ENCODE measurements around the gene RASGRP3.

The RASGRP3 gene

DNA sequence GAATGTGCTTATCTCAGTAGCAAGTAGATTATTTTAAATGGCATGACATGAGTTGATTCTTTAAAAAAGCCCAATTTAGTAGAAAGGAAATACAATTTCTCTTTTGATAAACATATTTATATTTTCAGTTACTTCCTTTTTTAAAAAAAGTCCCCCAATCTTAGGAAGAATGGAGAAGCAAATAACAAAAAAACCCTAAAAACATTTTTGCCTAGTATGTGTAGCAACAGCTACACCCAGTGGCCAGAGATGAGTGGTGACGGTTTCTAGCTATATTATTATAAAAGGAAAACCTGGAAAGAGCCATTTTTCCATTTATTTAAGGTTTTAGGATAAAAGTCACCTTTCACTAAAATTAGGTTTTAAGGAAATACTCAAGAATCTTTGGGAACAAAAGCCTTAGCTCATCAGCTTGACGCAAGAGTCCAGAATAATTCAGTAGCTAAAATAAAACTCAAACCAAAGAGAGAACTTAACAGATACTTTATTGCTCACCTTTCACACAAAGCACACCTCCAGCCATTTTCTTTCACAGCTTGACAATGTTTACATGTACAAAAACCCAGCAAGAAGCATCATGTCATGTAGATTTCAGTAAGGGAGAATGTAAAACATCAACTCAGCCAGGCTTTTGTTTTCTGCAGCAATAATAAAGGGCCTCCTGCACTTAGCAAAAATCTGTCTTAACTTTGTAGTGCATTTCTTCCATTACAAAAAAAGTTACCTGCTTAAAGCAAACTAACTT lies 106.9 kb downstream of the RASGRP3 start:
- peak; percentile 9 for DNase-seq (ENCODE audit: low read depth)

DNA sequence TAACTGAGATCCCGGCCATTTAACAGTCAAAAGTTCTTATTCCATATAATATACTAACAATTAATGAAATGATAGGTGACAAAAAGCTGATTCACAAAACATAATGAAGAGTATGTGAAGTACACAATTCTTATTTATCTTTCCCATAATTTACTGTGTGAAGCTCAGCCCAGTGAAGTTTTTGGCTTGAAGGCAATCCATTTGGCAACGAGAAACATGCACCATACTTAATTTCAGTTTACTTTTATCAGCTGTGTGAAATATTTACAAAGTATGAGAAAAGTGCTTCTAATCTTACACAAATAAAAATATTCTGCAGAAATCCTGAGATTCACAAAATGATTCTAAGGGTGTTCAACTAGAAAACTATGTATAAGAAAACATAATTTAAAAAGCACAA lies 110.3 kb downstream of the RASGRP3 start:
- no peak for DNase-seq (ENCODE audit: low read depth)

DNA sequence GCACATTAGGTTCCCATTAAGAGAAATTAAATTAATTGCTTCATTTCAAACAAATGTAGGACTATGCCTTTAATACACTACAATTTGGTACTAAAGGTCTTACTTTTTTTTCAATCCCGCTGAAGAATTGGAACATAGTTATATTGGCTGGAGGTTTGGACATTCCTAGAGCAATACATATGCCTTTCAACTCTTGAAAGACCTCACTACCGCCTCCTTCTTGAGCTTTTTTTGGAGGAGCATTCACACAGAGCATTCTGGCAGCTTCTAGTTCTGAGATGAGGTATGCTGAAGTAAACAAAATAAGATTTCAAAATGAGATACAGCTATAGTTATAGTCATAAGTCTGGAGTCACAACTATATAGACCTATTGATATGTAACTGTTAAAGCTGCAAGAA lies 111.8 kb downstream of the RASGRP3 start:
- DNase-seq (ENCODE audit: low read depth): no peak

DNA sequence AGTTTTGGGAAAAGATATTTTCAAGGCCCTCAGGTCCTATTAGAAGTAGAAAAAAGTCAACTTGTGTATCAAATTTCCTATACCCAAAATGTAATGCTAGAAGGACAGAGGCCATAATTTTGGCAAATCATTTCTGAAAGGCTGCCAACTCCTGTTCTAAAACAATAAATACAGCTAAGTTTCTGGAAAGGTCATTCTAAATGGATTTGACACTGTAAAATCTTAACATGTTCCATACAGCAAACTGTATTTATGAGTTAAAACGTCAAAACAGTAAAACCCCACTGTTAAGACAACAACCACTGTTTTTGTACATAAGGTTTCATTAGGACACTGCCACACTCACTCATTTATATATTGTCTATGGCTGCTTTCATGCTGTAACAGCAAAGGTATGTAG lies 113.0 kb downstream of the RASGRP3 start:
- DNase-seq (ENCODE audit: low read depth): no peak

DNA sequence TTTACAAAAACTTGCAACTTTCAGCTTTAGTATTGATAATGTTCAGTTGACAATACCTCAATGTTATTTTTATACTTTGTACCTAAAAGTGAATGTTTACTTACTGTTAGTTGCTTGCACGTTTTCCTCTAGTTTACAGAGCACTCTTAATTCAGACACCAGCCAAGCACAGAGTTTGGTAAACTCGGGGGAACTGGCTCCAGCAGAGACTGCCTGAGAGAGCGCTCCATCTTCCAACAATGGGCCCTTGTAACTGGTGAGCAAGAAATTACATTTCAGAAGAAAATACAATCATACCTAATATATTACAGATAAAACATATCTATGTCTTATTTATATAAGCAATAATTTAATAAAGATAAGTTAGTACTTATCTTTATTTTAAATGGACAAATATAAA lies 118.9 kb downstream of the RASGRP3 start:
- no peak for DNase-seq (ENCODE audit: low read depth)

DNA sequence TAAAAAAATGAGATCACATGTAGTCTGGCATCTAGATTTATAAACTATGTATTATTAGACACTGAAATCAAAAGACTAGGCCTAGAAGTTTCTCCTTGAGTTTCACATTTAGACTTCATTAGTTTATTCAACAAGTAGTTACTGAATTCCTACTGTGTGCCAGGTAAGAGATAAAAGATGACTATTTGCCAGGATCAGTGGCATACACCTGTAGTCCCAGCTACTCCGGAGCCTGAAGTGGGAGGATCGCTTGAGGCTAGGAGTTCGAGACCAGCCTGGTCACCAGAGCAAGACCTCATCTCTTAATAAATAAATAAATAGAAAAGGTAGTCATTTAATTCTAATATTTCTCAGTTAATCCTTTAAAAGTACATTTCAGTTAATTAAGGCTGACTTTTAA lies 120.6 kb downstream of the RASGRP3 start:
- DNase-seq (ENCODE audit: low read depth): no peak

DNA sequence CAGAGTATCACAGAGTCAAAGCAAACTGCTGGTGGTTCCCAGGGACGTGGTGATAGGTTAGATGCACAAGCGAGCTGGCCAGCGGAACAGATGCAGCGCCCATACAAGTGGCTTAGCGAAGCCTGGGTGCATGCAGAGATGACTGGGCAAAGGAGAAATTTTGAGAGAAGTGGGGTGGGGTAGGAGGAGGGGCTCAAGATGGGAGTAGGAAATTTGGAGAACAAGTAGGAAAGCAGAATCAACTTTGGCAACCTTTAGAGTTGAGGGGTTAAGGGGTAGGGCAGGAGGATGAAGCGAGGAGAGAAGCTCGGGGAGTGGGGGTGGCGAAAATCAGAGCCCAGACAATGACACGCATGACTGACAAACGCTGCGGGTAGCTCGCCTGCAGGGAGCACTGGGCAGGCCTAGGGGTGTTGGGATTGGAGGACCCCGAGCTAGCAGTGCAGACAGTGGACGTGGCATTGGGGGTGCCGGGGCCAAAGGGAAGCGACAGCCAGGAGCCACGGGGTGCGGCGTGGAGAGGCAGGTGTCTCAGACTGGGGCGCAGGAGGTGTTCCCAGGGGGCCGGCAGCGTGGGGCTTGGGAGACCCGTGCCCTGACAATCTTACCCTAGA lies 122.2 kb downstream of the RASGRP3 start:
- DNase-seq (ENCODE audit: low read depth): peak; percentile 11

DNA sequence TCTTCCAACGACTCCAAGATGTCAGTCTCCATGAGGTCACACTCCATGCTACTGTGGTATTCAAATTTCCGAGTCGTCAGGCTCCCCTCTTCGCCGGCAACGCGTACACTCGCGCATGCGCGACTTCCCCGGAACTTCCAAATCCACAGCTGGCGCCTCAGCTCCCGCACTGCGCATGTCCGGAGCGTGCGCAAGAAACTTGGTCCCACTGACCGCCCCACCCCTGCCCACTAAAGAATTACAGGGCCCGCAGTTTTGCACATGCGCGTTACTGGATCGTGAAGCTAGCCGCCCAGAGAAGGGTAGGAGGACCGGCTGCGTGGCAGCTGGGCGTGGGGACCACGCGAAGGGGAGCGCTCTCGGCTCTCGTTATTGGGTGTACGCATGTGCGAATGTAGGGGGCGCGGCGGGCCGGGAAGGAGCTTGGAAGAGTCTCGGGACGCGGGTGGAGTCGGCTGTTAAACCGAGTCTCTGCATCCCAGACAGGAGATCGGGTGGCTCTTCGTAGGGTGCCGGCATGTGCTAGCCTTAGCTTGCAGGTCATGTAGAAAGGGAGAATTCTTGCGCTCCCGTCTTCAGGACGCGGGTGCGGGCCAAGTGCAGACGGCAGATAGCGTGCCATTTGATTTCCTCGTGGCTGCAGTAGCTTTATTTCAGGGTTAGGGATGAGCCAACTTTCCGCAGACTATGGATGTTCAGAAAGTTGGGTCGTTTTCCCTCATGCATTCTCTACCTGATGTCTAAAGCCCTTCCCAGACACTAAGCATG lies 122.9 kb downstream of the RASGRP3 start, which contains the start of gene FAM98A:
Gene FAM98A (minus strand): TSS at position 125 of the 768 bp plus-strand sequence. CDS start 78 bp downstream, at position 47.
- peak; percentile 95 for DNase-seq (ENCODE audit: low read depth)

DNA sequence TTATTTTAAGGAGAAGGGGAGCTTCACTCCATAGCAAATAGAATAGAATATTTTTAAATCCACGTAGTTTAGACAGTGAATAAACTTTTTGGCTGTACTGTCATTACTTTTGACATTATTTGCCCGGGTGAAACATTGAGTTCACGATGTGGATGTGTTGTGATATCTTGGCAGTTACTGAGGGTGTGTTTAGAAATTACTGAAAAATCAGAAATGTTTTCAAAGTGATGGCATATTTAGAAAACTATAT lies 123.4 kb downstream of the RASGRP3 start:
- no peak for DNase-seq (ENCODE audit: low read depth)

DNA sequence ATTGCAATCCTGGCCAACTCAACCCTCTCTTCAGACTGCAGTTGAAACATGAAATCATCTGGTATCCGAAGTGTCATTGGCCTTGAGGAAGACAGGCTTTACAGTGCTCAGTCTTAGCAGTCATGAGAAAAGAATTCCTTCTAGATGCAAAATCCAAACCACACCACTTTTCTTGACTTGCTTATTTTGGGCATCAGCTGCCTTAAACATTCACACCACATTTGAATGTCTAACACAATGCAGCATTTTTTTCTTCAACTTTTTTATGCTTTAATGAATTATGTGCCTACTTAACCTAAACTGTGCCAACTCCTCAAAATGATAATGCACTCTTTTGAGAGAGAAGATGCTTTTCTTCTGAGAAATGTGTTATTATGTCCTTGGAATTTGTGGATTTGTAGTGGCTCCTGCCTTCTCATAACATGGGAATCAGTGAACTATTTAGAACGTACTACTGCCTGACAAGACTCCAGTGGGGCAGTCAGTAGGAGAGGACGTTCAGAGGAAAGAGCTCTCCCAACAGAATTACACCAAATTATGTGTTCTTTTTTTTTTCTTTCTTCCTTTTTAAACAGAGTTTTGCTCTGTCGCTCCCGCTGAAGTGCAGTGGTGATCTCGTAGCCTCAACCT lies 125.9 kb downstream of the RASGRP3 start:
- no peak for DNase-seq (ENCODE audit: low read depth)

DNA sequence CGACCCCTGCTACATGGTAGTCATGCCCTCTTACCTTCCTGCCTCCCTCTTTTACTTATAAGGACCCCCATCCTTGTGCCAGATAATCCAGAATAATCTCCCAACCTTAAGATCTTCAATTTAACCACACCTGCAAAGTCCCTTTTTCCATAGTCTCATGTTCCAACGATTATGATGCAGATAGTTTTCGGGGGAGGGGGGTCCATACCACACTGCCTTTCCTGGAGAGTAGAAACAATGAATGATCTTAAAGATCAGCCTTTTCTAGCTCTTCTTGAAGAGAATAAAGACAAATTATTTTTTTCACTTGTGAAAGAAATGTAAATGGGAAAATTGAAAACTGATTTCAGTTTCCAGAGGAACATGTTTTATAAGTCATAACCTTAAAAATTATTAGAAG lies 127.0 kb downstream of the RASGRP3 start:
- DNase-seq (ENCODE audit: low read depth): no peak

DNA sequence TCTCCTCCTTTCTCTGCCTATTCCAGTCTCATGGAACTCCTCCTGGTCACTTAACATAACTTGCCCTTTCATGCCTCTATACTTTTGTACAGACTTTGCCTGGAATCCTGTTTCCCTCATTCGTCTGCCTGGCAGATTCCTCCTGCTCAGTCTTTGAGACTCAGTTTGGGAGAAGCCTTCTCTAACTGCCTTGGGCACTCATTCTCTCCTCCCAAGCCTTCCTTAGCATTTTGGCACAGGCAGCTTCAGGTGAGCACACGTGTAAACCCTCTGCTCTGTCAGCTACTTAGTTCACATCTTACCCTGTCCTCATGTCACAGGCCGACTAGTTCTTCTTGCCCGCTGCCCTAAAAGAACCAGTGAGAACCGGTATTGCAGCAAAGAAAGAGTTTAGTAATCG lies 128.6 kb downstream of the RASGRP3 start:
- no peak for DNase-seq (ENCODE audit: low read depth)

DNA sequence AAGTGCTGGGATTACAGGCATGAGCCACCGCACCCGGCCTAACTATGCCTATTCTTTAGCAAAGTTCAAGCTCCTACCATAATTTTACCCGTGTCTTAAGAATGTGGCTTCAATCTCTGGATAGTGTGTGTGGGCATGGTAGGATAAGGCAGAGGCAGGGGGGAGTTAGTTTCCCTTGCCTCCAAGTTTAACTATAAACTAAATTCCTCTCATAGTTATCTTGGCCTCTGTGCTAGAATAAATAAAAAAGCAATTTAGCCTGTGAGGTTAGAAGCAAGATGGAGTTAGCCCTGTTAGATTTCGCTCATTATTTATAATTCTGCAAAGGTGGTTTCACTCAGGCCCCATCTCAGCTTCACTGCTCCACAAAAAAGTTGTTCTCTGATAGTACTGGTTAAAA lies 129.7 kb downstream of the RASGRP3 start:
- DNase-seq (ENCODE audit: low read depth): no peak

DNA sequence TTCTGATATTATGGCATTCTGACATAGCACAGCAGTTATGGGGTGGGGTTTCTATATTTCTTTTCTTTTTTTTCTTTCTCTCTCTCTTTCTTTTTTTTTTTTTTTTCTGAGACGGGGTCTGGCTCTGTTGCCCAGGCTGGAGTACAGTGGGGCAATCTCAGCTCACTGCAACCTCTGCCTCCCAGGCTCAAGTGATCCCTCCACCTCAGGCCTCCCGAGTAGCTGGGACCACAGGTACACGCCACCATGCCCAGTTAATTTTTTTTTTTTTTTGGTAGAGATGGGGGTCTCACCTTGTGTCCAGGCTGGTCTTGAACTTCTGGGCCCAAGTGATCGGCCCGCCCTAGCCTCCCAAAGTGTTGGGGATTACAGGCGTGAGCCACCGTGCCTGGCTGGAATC lies 130.2 kb downstream of the RASGRP3 start:
- no peak for DNase-seq (ENCODE audit: low read depth)

DNA sequence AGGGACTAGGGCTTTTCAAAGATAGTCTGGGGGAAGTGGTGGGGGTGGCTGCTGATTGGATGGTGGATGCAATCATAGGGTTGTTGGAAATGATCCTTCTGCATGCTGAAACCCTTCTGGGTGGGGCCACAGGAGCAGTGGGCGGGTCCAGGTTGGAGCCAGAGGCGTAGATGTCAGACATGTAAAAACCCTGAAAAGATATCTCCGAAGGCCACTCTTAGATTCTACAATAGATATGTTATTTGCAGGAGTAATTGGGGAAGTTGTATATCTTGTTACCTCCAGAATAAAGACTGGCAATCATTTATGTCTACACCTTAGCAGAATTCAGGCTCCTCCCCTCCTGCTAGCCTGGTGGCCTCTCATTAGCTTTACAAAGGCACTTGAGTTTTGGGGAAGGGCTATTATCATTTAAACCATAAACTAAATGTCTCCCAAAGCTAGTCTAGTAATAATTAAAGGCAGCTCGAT lies 130.8 kb downstream of the RASGRP3 start:
- no peak for DNase-seq (ENCODE audit: low read depth)

DNA sequence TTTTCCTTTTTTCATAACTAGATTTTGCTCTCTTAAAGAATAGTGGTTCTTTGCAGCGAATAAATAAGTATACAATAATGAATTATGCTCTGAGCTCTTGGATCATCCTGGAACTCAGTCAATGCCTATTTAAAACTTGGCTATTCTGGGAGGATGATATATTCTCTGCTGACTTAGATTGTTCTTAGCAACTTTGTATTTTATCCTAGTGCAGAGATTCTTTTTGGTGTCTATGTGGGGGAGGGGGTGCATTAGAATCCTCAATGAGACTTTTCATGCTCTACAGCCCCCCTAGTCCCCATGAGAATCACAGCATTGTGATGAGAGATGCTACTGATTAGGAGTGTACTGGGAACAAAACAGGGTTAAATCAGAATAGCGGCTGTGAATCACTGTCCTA lies 131.5 kb downstream of the RASGRP3 start:
- no peak for DNase-seq (ENCODE audit: low read depth)

DNA sequence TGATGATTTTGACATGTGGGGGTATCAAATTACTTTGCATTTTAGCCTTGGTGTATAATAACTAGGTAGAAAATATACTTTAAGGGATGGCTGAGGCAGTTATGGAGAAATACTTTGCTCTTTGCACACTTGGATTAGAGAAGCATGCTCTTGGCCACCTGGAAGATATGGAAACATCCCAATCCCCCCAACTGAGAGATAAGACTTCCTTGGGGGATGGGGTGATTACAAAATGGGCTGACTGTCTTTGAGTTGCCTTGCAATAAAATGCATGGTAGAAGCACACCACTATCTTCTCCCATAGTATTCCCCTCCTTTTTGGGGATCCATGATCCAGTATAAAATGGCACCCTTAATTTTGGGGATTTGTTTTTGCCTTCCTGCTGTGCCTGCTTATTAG lies 137.7 kb downstream of the RASGRP3 start:
- no peak for DNase-seq (ENCODE audit: low read depth)
